GF-D8 (cell line): ENCODE data around the gene MAML3.

Experiments used
- DNase-seq: peaks from one replicate; lab custom pipeline; 2025; lab: John Stamatoyannopoulos, UW

Gene MAML3

DNA sequence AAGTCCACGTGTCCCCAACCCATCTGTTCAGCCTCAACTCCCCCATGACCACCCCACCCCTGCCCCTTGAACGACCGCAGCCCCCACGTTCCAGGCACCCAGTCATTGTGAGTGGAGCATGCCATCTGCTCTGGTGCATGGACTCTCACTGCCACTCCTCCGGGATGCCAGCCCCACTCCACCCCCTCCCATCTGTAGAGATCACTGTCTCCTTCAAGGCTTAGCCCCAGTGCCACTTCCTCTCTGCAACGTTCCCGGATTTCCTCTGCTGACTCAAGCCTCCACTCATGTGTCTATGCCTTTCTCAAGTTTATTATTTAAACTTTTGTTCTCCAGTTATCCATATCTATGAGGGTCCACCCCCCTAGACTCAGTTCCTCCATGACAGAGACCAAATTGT is 54.0 kb downstream of the MAML3 start:
- peak; percentile 87 for DNase-seq

DNA sequence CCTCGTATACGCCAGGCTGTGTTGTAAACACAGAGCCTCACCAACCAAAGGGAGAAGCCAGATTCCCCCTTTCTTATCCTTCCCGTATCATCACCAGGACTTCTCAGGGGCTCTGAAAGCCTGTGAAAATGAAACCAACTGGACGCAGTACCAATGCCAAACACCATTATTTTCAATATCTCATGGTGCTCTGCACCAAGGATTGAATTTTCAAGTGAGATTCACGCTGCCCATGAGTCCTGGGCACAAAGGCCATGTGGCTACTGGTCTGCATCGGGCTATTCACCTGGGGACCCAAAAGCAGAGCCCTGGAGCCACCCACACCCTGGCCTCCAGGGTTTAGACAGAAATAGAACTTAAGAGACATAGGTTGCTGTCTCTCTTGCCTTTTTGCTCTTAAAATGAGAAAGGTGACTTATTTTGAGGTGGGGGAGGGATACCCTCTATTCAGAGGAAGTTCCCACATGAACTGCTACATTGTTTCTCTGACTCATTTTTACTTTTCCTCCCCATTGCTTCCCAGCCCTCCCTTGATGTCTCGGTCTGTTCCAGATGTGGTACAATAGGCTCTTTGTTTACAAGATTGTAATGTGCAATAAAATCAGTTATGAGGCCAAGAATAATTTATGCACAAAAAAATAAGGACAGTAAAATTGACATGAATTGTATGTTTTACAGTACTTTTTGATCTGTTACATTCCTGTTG is 55.4 kb downstream of the MAML3 start:
- peak; percentile 24 for DNase-seq

DNA sequence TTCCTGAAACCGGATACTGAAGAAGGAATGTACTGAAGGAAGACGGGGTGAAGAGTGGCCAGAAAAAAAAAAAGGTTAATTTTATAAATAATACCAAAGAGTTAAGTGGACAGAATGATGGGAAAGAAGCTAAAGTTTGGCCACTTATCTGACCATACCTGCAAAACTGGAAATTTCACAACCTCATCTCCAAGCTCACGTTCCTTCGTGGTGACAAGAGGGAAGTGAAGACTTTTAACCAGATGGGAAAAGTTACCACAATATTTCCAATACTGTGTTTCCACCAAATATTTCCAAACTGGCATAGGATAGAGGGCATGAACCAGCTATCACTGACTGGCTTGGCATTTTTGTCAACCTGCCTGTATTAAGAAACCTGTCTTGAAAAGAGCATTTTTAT is 56.4 kb downstream of the MAML3 start:
- DNase-seq, result peak; percentile 10

DNA sequence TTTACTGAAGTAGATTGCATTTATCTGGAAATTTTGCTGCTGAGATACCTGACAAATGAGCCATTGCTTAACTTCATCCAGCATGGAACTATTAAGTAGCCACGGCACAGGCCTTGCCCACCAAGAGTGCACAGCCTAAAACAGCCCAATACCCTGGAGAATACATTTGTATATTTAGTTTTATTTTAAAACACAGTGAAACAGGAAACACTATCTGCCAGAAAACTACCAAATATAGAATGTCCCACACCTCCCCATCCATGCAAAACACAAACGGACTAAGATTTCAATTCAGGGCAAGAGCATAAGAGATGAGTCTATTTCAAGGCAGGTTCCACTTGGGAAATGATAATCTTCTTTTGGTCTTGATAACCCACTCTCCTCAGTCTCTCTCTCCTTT is 57.1 kb downstream of the MAML3 start:
- DNase-seq, result no peak

DNA sequence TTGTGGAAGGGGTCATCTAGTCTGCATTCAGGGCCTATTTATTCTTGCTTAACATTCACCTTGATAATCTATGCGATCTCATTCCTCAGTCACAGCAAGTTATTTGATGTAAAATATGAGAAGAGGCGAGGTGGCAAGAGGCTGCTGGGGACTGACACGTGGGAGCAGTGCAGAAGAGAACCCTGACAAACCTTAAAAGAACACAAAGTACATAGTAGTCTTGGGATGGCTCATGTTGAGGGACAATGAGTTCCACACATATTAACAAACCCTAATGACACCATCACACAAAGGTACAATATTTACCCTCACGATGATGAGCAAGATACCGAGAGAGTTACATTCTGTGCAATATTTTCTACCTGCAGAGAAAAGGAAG is 57.5 kb downstream of the MAML3 start:
- no peak for DNase-seq

DNA sequence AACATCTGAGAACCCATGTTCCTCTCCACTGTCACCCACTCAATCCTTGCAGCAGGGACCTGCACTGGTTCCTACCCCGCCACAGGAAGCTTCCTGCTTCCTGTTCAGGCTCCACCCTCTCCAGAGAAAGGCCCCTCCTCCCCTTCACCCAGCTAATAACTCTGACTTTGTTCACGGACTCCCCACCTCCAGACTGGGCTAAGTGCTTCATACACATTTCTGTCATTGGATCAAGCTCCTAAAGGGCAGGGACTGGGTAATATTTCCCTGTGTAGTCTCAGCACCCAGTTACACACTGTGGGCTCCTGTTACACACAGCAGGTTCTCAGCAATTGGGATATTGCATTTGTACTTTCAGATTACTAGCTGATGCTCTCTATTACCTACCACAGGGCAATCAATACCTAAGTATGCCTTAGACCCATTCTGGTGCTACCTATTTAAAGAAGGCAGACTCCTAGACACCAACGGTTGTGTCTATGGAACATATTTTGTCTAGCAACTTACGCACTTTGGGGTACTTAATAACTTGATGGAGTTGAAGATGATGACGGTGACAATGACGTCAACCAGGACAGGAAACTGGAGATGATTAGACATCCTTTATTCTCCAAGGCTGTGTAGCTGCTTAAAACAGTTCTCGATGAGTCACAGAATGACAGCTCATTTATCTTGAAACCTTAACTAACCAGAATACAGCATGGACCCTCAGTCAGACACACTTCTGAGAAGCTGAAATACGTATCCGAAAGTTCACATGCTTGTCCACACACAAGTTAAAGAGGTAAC is 58.1 kb downstream of the MAML3 start:
- peak; percentile 74 for DNase-seq

DNA sequence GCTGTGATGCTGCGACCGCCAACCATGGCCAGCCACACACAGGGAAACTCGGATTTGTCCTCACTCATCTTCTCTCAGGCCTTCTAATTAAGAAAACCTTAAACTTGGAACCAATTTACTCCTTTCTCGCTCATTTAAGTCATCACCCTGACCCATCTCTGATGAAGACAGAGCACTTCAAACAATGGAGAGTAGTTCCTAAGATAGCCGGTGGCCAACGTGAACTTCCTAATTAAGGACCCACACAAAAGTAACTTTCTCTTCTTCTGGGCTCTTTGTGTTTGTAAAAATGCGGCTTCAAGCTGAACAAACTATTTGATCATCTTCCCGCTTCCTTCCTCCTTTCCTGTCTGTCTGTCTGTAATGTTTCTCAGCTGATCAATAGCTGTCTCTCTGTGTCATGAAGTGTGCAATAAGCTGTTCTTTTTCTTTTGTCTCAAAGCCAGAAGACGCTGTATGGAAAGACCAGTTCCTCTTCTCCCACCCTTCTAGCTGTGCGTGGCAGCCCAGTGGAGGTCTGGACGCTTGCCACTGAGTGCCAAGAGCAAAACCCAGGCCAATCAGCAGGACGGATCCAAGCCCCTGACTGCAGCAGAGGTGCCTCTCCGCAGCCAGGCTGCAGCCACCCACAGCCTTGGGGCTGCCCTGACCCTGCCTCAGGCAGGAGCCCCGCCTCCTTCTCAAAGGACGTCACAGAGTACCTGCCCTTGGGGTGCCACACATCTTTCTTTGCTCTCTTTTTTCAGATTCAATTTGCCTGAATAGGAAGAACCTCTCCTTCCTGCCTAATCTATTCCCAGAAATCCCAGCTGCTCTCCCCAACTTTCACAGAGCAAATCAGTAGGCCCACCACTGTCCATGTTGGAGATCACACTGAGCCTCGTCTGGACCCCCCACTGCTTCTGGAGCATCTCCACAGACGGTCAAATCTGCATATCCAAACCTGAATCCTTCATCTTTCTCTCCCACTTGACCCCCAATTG is 59.3 kb downstream of the MAML3 start:
- DNase-seq, result peak; percentile 92

DNA sequence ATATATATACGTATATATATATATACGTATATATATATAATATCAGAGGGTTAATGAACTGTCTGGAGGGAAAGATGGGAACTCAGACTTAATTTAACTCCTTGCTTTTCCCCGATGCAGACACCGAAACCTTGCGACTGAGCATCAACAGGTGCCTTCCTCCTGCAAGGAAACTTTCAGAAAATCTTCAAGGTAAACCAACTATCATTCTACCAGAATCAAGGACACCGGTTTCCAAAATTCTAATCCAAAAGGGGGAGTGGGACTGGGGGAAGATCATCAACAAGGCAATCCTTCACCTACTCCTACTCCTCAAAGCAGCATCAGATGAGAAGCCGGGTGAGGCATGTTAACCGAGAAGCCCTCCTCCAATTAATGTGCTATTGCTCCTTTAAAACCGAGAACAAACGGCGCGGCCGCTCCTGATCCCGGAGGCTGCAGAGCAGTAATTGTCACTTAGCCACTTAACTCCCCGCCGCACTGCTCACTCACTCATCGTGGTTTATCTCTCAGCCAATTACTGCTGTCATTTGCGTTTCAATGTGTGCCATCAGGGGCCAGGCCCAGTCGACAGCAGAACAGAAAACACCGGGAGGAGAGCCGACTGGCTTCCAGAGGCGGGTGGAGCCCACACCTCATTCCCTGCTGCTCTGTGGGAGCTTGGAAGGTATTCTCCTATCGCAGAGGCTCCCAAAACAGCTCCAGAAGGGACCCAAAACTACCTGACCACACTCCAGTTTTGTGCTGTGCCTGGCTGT is 61.7 kb downstream of the MAML3 start:
- DNase-seq, result no peak

DNA sequence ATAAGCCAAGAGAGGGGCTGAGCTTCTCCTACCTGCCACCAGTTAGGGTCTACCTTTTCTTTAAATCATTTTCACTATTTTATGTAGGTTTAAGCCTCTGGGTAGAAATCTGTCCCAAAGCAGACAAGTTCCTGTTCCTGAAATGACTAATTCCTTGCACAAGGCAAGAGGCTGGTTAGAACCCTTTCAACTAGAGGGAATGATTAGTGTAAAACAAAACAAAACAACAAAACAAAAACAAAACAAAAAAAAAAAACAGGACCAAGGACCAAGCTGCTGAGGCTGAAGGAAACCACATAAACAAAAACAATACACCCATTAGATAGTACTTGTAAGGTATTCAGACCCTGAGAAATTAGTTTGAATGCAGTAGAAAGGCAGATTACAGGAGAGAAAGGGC is 62.7 kb downstream of the MAML3 start:
- DNase-seq, result no peak

DNA sequence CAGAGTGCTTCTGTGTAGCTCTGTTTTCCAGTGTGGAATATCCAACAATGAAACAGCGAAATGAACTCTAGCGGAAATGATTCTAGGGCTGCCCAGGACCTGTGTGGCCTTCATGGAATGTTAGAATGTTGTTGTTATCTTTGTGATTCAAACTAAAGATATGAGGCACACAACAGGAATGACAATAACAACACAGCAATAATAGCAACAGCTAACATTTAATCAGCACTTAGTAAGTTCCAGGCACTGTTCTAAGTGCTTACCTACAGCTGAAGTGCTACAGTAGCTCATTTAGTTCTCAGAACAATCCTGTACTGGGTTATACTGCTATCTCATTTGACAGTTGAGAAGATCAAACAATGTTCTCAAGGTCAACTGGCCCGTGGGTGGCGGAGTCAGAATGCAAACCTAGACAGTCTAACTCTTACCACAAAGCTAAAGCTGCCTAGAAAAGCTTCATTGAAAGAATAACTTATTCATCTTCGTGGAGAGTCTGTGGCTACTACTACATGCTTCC is 63.7 kb downstream of the MAML3 start:
- no peak for DNase-seq

DNA sequence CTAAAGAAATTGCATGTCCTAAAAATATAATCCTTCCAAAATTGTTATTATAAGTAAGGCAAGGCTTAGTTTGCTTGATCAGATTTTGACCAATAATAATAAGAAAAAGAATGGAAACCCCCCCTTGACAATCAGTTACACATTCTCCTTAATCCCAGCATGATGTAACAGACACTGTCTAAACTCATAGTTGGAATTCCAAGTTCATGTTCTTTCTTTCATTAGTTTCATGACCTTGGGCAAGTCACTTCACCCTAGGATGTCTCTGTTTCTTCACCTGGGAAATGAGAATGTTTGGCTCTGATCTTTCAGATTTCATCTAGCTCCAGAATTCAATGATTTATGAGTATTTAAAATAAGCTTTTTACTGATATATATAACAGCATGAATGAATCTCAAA is 64.8 kb downstream of the MAML3 start:
- no peak for DNase-seq

DNA sequence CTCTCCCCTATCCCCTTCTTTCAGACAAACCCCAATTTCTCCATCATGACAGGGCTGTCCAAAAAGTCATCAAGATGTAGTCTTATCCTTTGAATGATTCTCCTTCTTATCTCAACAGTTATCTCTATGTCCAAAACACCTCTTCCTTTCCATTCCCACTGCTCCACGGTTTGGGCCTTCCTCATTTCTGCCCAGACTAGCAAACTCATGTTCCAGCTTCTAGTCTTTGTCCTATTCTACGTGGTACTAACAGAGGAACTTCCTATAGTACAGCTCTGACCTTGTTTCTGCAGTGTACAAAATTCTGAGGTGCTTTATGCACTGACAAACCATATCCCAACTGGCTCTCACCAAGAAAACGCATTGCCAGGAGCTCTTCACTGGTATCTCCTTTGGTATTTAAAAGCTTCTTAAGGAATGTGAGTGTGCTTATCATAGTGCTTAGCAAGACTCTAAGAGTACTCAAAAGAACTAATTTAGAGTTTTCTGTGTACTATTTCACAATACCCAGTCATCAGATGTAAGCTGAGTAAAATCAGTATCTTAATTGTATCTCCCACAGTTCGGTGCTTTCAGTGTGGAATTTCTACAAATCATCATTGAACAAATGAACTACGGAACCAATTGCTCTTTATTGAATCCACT is 65.5 kb downstream of the MAML3 start:
- peak; percentile 17 for DNase-seq

DNA sequence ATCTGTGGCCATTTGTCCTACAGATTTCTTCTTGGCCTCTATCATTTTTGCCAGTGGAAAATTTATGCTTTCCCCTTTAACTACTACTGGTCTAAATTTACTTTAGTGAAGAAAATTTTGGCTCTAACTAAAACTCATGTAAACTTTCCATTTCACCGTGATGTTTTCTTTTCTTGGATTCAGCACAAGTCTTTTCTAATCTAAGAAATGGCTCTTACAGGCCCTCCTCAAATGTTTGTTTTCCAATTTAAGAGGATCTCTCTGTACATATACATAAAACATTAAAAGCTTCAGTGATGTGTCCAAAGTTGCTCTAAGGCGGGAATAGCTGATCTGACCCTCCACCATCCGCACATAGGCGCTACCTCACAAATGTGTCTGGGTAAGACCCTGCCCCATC is 68.1 kb downstream of the MAML3 start:
- no peak for DNase-seq

DNA sequence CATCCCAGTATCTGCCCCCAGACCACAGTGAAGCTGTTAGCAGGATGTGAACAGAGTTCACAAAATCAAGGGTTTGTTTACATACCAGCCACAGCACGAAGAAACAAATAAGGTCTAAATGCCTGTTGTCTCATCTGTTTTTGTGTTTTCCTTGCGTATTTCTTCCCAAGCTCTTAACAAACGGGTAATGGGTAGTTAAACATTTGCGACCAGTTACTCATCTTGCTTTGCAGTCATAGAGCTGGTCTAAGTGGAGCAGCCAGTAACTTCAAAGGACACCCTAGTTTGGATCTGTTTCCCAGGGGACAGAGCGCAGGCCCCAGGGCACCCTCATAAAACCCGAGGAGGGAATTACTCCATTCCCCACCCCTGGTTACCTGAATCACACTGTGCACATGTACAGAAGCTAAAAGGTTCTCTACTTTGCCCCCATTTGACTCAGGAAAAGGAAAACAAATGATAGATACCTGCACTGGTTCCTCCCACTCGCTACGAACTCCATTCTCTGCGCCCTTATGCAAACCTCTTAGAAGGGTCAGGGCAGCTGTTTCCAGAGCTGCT is 68.8 kb downstream of the MAML3 start:
- no peak for DNase-seq

DNA sequence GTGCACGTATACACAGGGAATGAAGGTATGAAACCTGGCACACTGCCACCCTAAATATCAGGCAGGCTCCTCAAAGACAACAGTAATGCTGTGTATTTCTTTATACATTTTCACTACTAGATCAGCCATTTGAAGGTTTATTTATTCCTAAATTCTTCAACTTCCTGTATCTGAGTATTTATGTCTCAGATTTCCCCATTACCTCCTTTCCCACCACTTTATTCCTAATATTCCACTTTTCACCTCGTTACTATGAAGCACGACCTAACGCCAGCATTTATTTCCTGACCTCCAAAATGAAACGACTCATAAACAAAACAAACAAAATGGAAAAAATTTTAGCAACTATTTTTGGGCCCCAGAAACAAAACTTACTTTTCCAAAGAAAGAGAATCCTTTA is 69.6 kb downstream of the MAML3 start:
- no peak for DNase-seq

DNA sequence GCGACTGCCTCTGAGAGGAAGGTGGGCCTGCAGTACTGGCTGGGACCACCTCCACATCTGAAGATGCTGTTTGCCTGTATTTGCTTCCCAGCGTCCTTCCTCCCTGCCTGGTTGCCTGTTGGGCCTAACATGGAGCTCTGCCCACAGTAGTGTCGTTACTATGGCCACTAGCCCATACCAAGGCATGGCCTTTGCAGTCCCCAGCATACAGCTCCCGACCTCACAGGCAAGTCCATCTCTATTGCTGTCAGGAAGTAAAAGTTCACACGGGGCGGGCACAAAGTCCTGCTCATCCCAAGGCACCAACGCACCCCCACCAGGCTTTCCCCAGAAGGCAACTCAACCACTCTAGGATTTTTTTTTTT is 71.6 kb downstream of the MAML3 start:
- DNase-seq, result no peak

DNA sequence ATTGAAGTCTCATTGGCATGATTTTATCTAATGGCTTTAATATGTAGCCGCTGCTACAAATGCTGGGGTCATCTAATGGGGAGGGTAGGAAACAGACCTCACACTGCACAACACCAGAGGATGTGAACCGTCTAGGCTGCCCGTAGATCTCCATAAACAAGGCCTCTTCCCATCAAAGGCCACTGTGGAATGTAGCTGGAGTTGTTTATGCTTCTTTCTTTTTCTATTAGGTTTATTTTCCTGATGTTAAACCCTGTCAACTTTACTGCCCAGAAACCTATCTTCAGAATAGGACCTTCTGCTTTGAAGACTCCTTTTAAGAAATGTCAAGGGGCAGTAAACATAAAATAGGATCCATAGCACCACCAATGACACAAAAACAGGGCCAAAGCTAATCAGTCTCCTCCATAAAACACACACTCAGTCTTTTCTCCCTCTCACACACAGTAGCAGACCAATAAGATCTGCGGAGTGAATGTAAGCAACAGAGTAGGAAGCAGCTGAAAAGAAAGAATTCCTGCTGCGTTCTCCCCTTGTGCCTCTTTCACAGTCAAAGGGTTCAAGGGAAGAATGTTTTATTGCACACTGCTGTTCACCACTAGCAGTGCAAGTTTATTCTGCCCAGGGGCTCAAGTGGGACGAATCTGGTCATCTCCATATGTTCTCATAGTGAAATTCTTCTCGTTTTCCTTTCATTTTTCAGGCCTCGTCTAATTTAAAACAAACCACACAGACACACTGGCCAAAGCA is 72.2 kb downstream of the MAML3 start:
- no peak for DNase-seq

DNA sequence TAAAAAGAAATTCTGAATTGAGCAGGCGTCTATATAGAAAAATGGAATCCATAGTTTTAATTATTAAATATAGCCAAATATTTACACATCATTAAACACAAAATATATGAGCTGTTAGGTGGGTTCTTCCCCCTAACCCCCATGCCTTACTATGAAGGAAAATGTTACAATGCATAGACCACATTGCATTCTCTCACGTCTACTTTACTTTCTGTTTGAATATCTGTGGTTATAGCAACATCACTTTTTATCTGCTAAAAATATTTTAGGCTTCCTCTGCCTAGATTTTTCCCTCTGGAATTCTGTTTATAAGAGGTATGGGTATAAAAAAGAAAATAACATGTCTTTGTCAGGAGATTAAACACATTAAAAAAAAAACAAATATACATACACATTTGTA is 73.1 kb downstream of the MAML3 start:
- DNase-seq, result no peak

DNA sequence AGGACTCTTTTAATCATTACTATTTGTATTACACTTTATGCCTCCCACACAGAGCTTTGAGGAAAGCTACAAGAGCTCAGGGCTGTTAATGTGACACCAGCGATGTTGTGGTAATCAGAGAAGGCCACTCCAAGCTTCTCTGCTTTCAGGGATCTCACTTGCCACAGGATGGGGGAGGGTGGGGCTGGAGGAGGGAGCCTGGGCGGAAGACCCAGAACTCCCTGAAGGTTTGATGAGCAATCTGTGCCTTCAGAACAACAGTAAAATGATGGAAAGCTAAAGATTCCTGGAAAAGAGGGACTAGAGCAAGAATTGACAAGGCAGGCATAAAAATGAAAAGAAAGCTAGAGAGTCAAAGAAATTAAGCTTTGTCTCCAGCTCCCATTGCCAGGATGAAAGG is 75.6 kb downstream of the MAML3 start:
- DNase-seq, result no peak

DNA sequence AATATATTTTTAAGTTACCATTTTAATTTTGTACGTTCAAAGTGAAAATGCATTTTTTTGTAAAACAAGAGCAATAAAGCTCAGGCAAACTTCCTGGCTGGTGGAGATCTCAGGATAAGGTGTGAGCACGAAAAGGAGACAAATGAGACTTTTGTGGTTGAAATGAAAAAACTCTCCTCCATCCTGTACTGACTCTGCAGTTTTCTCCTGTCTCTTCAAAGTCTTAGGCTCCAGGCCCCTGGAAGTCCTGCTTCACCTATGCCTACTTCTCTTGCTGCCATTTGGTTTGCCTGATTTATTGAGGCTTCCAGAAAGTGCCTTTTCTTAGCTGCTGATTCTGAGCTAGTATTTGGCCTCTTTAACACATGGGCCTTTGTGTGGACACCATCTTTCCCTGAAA is 77.7 kb downstream of the MAML3 start:
- DNase-seq, result no peak
